PC-9 (cell line): ENCODE data around the gene DISC1. TPM values are rescaled to one million over a fixed set of nuclear protein-coding genes. Genes with fewer than 3 reads are reported as not detected.

ENCODE experiments used
- BruUV-seq: library from RNA; stranded (reverse); fragments of 400-500 nt; replicated peaks from 2 replicates; lab custom pipeline; 2021; lab: Mats Ljungman, UMichigan
- CTCF ChIA-PET: fragments of 300-600 bp; sonication (Branson Sonifier 250); formaldehyde crosslinking; loops from one replicate; lab custom pipeline; 2022; ENCODE audit warnings: antibody characterized with exemption; lab: Charles Lee
- POLR2A ChIA-PET: fragments of 300-600 bp; sonication (Branson Sonifier 250); formaldehyde crosslinking; loops from one replicate; lab custom pipeline; 2022; ENCODE audit warnings: antibody characterized with exemption; ENCODE audit not compliant: unreplicated experiment; lab: Charles Lee
- DNase-seq, 2 experiments: peaks; one replicate each; pipeline versions ENCODE4 v3.0.0 to v3.0.0-alpha.2; 2015 to 2022; ENCODE audit warnings: mixed read lengths in 1 of 2
- H2AFZ ChIP-seq: fragments of 200-600 bp; sonication (generic); 2 replicates; pipeline ENCODE4 v1.8.1; 2017; ENCODE audit warnings: antibody characterized with exemption
- H3F3A ChIP-seq: fragments of 200-600 bp; sonication (generic); 2 replicates; pipeline ENCODE4 v1.8.1; 2017; ENCODE audit warnings: antibody characterized with exemption, mild to moderate bottlenecking, low read depth; ENCODE audit not compliant: insufficient read depth
- H3K27ac ChIP-seq: fragments of 200-600 bp; sonication (generic); 2 replicates; pipeline ENCODE4 v1.6.1; 2016; ENCODE audit warnings: mixed run types
- H3K27me3 ChIP-seq: fragments of 200-600 bp; sonication (generic); 2 replicates; pipeline ENCODE4 v1.6.1; 2016; ENCODE audit warnings: low read depth, mixed run types; ENCODE audit not compliant: insufficient read depth
- H3K36me3 ChIP-seq: fragments of 200-600 bp; sonication (generic); 2 replicates; pipeline ENCODE4 v1.6.1; 2016; ENCODE audit warnings: low read depth, mixed run types
- H3K4me1 ChIP-seq: fragments of 200-600 bp; sonication (generic); replicated peaks from 2 replicates; pipeline ENCODE4 v1.6.1; 2016; ENCODE audit warnings: mixed run types; ENCODE audit not compliant: insufficient read depth
- H3K4me2 ChIP-seq: fragments of 200-600 bp; sonication (generic); 2 replicates; pipeline ENCODE4 v1.6.1; 2017; ENCODE audit warnings: mixed run types
- H3K4me3 ChIP-seq: fragments of 200-600 bp; sonication (generic); 2 replicates; pipeline ENCODE4 v1.6.1; 2016; ENCODE audit warnings: mixed run types
- H3K79me2 ChIP-seq: fragments of 200-600 bp; sonication (generic); 2 replicates; pipeline ENCODE4 v1.6.1; 2017; ENCODE audit warnings: low read depth, mixed run types
- H3K9me2 ChIP-seq: fragments of 200-600 bp; sonication (generic); 2 replicates; pipeline ENCODE4 v1.8.1; 2017; ENCODE audit warnings: mild to moderate bottlenecking; ENCODE audit not compliant: insufficient read depth
- H3K9me3 ChIP-seq: fragments of 200-600 bp; sonication (generic); 2 replicates; pipeline ENCODE4 v1.8.1; 2016; ENCODE audit warnings: low read depth; ENCODE audit not compliant: insufficient read depth
- H4K20me1 ChIP-seq: fragments of 200-600 bp; sonication (generic); 2 replicates; pipeline ENCODE4 v1.8.1; 2017; ENCODE audit not compliant: insufficient read depth
- CTCF ChIP-seq: fragments of 200-600 bp; sonication (generic); conservative IDR thresholded peaks from 2 replicates; pipeline ENCODE4 v1.6.1; 2017; ENCODE audit warnings: mixed run types, antibody characterized with exemption, mild to moderate bottlenecking, moderate library complexity
- EZH2 ChIP-seq: fragments of 200-600 bp; sonication (generic); IDR thresholded peaks from 2 replicates; pipeline ENCODE4 v1.8.0; 2017; ENCODE audit warnings: antibody characterized with exemption, low read depth
- intact Hi-C: fragments of 100-400 bp; cut with micrococcal nuclease; formaldehyde crosslinking; loops from one replicate; pipeline ENCODE4 v1.10.0; 2022; ENCODE audit not compliant: unreplicated experiment
- total RNA-seq: library from RNA; stranded (reverse); gene quantifications from 2 replicates; pipeline ENCODE4 v1.2.3, GENCODE V29; 2021

DISC1 gene
- total RNA-seq, 1 experiment from 2014 or later, result 7.4 TPM

DNA sequence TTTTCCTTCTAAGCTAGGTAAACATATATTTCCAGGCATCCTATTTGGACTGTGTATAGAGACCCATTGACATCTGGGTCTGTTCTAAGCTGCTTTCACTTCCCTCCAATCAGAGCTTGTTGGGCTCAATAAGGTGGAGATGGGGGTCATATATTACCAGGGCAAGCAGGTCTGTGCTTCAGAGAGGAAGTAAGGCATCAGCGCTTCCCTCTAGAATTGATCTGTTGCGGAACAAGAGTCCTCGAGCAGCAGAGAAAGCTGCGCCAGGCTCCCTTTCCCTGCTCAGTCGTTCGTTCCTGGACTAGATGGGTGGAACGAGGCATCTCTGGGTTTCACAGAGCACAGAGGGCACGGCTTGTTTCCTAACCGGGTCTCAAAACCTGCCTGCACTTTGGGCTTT is 63.5 kb downstream of the DISC1 start:
- H3K36me3 ChIP-seq, result no peaks in the 10 kb centered on the region
- BruUV-seq, result no TSS peak
- no peak overlapping the region for H3K27ac ChIP-seq
- no peak overlapping the region for H2AFZ ChIP-seq
- ChIA-PET POLR2A (no interaction called here), CTCF (no interaction called here)
- DNase-seq, result no peak
- H3K79me2 ChIP-seq, result no peaks in the 10 kb centered on the region
- no peaks in the 10 kb centered on the region for H3K27me3 ChIP-seq
- no peaks in the 10 kb centered on the region for H3K4me1 ChIP-seq
- H3K9me2 ChIP-seq, result no peaks in the 10 kb centered on the region
- no peak for TF ChIP-seq CTCF
- TF ChIP-seq EZH2, result no peak
- H4K20me1 ChIP-seq, result no peaks in the 10 kb centered on the region
- H3K4me2 ChIP-seq, result no peak overlapping the region
- 0 out of 2 replicates have a peak, but pooled peaks cover 2% of the 10 kb centered on the region for H3K9me3 ChIP-seq
- H3K4me3 ChIP-seq, result no peak overlapping the region
- H3F3A ChIP-seq, result no peaks in the 10 kb centered on the region
- intact Hi-C loops, result no loop called here

DNA sequence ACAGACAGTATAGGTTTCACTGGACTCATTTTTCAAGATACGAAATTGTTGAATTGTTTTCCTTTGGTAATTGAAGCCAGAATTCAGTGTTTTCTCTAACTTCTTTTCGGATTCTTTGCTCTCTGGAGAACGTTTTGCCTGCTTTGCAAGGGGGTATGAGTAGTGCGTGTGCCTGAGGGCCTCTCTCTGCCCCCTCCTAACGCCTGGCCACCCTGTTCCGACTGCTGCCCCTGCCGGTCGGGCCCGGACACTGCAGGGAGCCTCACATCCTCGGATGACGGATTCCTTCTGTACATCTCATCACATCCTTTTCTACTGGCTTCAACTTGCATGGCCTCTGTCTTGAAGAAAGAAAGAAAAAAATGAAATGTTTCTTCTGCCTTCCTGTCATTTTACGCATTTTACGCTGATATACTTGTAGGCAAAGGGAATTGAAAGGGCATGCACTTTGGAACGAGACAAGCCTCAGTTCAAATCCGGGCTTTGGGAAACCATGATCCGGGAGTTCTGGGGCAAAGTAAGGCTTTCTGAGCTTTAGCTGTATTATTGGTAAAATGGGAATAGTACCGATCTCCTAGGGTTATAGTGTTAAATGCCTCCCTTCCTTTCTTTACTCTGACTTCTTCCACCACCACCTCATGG is 65.1 kb downstream of the DISC1 start:
- intact Hi-C loops, result no loop called here
- ChIA-PET CTCF (no interaction called here), POLR2A (interaction anchor here (0.6 kb wide), 2 partner anchors 58 to 104 kb away, joined by 5 to 6 read pairs; no protein-coding TSS in a partner anchor)
- no peaks in the 10 kb centered on the region for H3F3A ChIP-seq
- H3K9me3 ChIP-seq, result no peaks in the 10 kb centered on the region
- no peaks in the 10 kb centered on the region for H3K27me3 ChIP-seq
- H3K9me2 ChIP-seq, result no peaks in the 10 kb centered on the region
- no peak overlapping the region for H2AFZ ChIP-seq
- H3K36me3 ChIP-seq, result no peaks in the 10 kb centered on the region
- no TSS peak for BruUV-seq
- no peaks in the 10 kb centered on the region for H3K4me1 ChIP-seq
- H3K79me2 ChIP-seq, result no peaks in the 10 kb centered on the region
- H3K27ac ChIP-seq, result no peak overlapping the region
- DNase-seq, result no peak
- no peaks in the 10 kb centered on the region for H4K20me1 ChIP-seq
- H3K4me2 ChIP-seq, result no peak overlapping the region
- no peak for TF ChIP-seq EZH2
- peak; percentile 38; the same call in 1 of the 2 replicates for TF ChIP-seq CTCF
- no peak overlapping the region for H3K4me3 ChIP-seq

DNA sequence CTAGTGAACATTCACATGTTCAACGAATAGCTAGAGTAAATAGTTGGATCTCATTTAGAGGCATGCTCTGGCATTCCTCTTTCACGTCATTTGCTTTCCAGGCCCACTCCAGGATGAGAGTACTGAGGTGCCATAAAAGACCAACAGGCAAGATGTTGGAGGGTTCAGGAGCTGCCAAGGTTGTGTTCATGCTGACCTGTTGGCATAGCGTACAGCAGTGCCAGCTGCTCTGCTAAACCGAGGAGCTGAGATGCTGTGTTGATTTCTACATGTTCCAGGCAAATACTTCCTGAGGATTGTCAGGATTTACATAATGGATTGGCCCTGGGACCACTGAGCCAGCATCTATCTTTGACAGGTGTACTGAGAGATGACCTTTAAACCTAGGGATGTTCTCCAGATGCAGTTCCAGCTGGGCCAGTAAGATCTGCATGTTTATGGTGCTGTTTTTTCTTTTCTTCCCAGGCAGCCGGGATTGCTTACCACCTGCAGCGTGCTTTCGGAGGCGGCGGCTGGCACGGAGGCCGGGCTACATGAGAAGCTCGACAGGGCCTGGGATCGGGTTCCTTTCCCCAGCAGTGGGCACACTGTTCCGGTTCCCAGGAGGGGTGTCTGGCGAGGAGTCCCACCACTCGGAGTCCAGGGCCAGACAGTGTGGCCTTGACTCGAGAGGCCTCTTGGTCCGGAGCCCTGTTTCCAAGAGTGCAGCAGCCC is 66.9 kb downstream of the DISC1 start:
- H3K4me3 ChIP-seq, result no peak overlapping the region

More for the DNA sequence above, 66.9 kb downstream of the DISC1 start:
- no peaks in the 10 kb centered on the region for H3K27me3 ChIP-seq
- H3K4me1 ChIP-seq, result no peaks in the 10 kb centered on the region
- intact Hi-C loops, result no loop called here
- no peak overlapping the region for H3K4me2 ChIP-seq
- H3K27ac ChIP-seq, result no peak overlapping the region
- no peaks in the 10 kb centered on the region for H3K9me3 ChIP-seq
- no peak for TF ChIP-seq EZH2
- no peak for TF ChIP-seq CTCF
- CTCF ChIA-PET, result no interaction called here
- BruUV-seq, result no TSS peak
- no peaks in the 10 kb centered on the region for H3K9me2 ChIP-seq
- H4K20me1 ChIP-seq, result no peaks in the 10 kb centered on the region
- no peaks in the 10 kb centered on the region for H3F3A ChIP-seq
- POLR2A ChIA-PET, result no interaction called here
- no peaks in the 10 kb centered on the region for H3K36me3 ChIP-seq
- no peak overlapping the region for H2AFZ ChIP-seq
- no peak for DNase-seq
- H3K79me2 ChIP-seq, result no peaks in the 10 kb centered on the region
